ENCODE measurements around the gene ZNF800. TPM values are rescaled to one million over a fixed set of nuclear protein-coding genes. Genes with fewer than 3 reads are reported as not detected.

The ZNF800 gene
- total RNA-seq, 1 experiment from 2014 or later, result 32.4 TPM

DNA sequence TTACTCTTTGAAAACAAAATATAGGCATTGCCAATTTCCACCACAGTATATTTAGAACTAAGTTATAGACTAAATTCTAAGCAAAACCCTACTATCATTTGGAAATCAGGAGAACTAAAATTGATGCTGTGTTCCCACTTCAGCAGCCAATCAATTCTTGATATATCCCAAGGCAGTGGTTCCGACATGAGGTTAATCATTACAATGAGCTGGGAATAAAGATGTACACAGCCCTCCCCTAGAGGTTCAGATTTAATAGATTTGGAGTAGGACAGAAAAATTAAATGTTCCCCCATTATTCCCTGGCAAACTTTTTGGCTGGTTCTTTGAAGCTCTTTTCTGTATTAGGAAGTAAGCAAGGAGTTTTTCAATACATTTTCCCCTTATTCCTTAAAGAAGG lies 15.1 kb downstream of the ZNF800 start:
- Histone ChIP-seq H4K20me1 (ENCODE audit: insufficient read depth) (peaks cover 41% of the 10 kb centered on the region), H3K27me3 (ENCODE audit: insufficient read depth, low read depth) (no peaks in the 10 kb centered on the region), H3F3A (ENCODE audit: insufficient read depth, low read depth) (no peaks in the 10 kb centered on the region), H3K9me3 (ENCODE audit: insufficient read depth, low read depth) (no peaks in the 10 kb centered on the region), H3K79me2 (ENCODE audit: low read depth) (peaks cover 35% of the 10 kb centered on the region), H3K4me2 (no peak overlapping the region), H3K9me2 (ENCODE audit: insufficient read depth) (no peaks in the 10 kb centered on the region), H3K4me3 (no peak overlapping the region), H3K4me1 (replicated peaks; ENCODE audit: insufficient read depth) (no peaks in the 10 kb centered on the region), H2AFZ (no peak overlapping the region), H3K27ac (no peak overlapping the region), H3K36me3 (ENCODE audit: low read depth) (peaks cover 24% of the 10 kb centered on the region; the same call in 1 of the 2 replicates)
- DNase-seq, result no peak
- CTCF ChIA-PET, result no interaction called here
- intact Hi-C loops (cut with micrococcal nuclease; ENCODE audit: unreplicated experiment), result no loop called here
- no TSS peak for BruUV-seq (replicated peaks)
- POLR2A ChIA-PET (ENCODE audit: unreplicated experiment), result no interaction called here
- no peak for TF ChIP-seq EZH2 (IDR thresholded peaks at IDR 0.05; ENCODE audit: low read depth)
- TF ChIP-seq, protein P1, sequence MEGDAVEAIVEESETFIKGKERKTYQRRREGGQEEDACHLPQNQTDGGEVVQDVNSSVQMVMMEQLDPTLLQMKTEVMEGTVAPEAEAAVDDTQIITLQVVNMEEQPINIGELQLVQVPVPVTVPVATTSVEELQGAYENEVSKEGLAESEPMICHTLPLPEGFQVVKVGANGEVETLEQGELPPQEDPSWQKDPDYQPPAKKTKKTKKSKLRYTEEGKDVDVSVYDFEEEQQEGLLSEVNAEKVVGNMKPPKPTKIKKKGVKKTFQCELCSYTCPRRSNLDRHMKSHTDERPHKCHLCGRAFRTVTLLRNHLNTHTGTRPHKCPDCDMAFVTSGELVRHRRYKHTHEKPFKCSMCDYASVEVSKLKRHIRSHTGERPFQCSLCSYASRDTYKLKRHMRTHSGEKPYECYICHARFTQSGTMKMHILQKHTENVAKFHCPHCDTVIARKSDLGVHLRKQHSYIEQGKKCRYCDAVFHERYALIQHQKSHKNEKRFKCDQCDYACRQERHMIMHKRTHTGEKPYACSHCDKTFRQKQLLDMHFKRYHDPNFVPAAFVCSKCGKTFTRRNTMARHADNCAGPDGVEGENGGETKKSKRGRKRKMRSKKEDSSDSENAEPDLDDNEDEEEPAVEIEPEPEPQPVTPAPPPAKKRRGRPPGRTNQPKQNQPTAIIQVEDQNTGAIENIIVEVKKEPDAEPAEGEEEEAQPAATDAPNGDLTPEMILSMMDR (conservative IDR thresholded peaks at IDR 0.05), result no peak

DNA sequence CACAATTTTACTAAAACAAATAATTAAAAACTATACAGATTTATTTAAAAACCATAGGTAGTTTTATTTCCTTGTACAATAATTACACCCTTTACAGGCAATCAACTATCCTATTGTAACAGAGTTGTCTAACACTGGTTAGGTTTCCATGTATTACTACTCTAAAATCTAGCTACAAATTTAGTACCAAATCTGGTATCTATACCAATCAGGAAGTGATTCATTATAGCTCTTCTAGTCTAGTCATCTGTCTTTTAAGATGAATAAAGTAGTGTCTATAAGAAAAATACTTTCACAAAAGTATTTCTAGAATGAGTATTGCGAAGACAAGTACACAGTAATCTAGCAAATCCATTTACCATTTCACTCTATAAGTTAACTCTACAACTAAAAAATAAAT lies 16.9 kb downstream of the ZNF800 start:
- no TSS peak for BruUV-seq (replicated peaks)
- Histone ChIP-seq H3K9me3 (ENCODE audit: insufficient read depth, low read depth) (no peaks in the 10 kb centered on the region), H4K20me1 (ENCODE audit: insufficient read depth) (peaks cover 39% of the 10 kb centered on the region), H3F3A (ENCODE audit: insufficient read depth, low read depth) (no peaks in the 10 kb centered on the region), H3K27me3 (ENCODE audit: insufficient read depth, low read depth) (no peaks in the 10 kb centered on the region), H3K27ac (no peak overlapping the region), H3K36me3 (ENCODE audit: low read depth) (peaks cover 31% of the 10 kb centered on the region), H3K79me2 (ENCODE audit: low read depth) (peaks cover 20% of the 10 kb centered on the region), H3K4me3 (no peak overlapping the region), H3K9me2 (ENCODE audit: insufficient read depth) (no peaks in the 10 kb centered on the region), H3K4me1 (replicated peaks; ENCODE audit: insufficient read depth) (no peaks in the 10 kb centered on the region), H3K4me2 (no peak overlapping the region), H2AFZ (no peak overlapping the region)
- ChIA-PET CTCF (no interaction called here), POLR2A (ENCODE audit: unreplicated experiment) (no interaction called here)
- intact Hi-C loops (cut with micrococcal nuclease; ENCODE audit: unreplicated experiment), result no loop called here
- no peak for TF ChIP-seq EZH2 (IDR thresholded peaks at IDR 0.05; ENCODE audit: low read depth)
- TF ChIP-seq, protein P1 (conservative IDR thresholded peaks at IDR 0.05), result no peak
- DNase-seq, result no peak

DNA sequence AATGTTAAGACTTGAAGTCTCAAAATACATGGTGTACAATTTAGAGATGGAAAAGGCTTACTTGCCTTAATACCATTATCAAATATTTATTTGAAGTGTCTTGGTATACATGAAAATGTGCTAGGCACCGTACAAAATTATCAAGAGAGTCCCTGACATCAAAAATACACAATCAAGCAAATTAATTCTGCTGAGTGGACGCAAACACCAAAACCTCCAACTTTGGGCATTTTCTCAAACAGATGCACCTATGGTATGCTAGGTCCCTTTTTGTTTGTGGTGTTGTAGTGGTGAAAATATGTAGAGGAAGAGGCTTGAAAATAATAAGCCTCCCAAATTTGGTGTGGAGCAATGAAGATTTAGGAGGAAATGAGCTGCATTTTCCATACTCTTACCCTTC lies 24.8 kb downstream of the ZNF800 start:
- peaks cover 4% of the 10 kb centered on the region; the same call in 1 of the 2 replicates for H3F3A ChIP-seq (ENCODE audit: insufficient read depth, low read depth)
- peaks cover 18% of the 10 kb centered on the region for H4K20me1 ChIP-seq (ENCODE audit: insufficient read depth)
- no TSS peak for BruUV-seq (replicated peaks)
- no peak overlapping the region for H3K27ac ChIP-seq
- no peaks in the 10 kb centered on the region for H3K27me3 ChIP-seq (ENCODE audit: insufficient read depth, low read depth)
- no peaks in the 10 kb centered on the region for H3K9me2 ChIP-seq (ENCODE audit: insufficient read depth)
- intact Hi-C loops (cut with micrococcal nuclease; ENCODE audit: unreplicated experiment), result no loop called here
- H3K4me3 ChIP-seq, result no peak overlapping the region
- no peak overlapping the region for H2AFZ ChIP-seq
- H3K79me2 ChIP-seq (ENCODE audit: low read depth), result 0 out of 2 replicates have a peak, but pooled peaks cover 1% of the 10 kb centered on the region
- no peak overlapping the region for H3K4me2 ChIP-seq
- ChIA-PET CTCF (no interaction called here), POLR2A (ENCODE audit: unreplicated experiment) (no interaction called here)
- TF ChIP-seq, protein P1 (conservative IDR thresholded peaks at IDR 0.05), result no peak
- no peak for TF ChIP-seq EZH2 (IDR thresholded peaks at IDR 0.05; ENCODE audit: low read depth)
- no peaks in the 10 kb centered on the region for H3K9me3 ChIP-seq (ENCODE audit: insufficient read depth, low read depth)
- no peak for DNase-seq
- H3K36me3 ChIP-seq (ENCODE audit: low read depth), result peaks cover 10% of the 10 kb centered on the region
- no peaks in the 10 kb centered on the region for H3K4me1 ChIP-seq (replicated peaks; ENCODE audit: insufficient read depth)

Measured in PC-9 (cell line).